GM20000 (cell line): ENCODE data around the gene IL17B.
A peak's percentile ranks its signal among the peaks of the same experiment; 100 is the strongest.

Experiments used
- DNase-seq: peaks from one replicate; pipeline ENCODE4 v3.0.0; 2012; ENCODE audit warnings: low spot score
- TF ChIP-seq, protein P1 (sequence below): IDR thresholded peaks from 2 replicates; pipeline ENCODE4 v1.5.1; 2012; ENCODE audit warnings: mild to moderate bottlenecking, control low read depth; ENCODE audit errors: extremely low read depth, missing control alignments

IL17B gene

DNA sequence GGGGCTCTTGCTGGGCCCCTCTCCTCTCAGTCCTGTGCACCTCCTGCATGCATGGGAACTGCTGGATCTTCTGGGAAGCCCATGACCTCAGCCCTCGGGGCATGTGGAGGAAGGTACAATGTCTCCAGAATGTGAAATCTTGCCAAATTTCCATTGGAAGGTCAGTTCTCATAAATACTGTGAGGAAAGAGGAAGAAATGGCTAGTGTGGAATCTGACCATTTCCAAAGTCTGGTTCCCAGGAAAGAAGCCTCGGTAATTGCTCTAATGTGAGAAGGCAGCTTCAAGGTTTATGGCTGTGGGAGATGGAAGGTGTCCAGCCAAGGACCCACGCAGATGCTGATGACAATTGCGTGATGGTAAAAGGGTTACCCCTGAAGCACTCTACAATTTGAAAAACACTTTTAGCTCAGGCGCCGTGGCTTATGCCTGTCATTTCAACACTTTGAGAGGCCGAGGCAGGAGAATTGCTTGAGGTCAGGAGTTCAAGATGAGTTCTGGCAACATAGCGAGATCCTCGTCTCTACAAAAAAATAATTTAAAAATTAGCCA lies 8.1 kb upstream of the IL17B start:
- TF ChIP-seq, protein P1, sequence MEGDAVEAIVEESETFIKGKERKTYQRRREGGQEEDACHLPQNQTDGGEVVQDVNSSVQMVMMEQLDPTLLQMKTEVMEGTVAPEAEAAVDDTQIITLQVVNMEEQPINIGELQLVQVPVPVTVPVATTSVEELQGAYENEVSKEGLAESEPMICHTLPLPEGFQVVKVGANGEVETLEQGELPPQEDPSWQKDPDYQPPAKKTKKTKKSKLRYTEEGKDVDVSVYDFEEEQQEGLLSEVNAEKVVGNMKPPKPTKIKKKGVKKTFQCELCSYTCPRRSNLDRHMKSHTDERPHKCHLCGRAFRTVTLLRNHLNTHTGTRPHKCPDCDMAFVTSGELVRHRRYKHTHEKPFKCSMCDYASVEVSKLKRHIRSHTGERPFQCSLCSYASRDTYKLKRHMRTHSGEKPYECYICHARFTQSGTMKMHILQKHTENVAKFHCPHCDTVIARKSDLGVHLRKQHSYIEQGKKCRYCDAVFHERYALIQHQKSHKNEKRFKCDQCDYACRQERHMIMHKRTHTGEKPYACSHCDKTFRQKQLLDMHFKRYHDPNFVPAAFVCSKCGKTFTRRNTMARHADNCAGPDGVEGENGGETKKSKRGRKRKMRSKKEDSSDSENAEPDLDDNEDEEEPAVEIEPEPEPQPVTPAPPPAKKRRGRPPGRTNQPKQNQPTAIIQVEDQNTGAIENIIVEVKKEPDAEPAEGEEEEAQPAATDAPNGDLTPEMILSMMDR = no peak
- DNase-seq = no peak

DNA sequence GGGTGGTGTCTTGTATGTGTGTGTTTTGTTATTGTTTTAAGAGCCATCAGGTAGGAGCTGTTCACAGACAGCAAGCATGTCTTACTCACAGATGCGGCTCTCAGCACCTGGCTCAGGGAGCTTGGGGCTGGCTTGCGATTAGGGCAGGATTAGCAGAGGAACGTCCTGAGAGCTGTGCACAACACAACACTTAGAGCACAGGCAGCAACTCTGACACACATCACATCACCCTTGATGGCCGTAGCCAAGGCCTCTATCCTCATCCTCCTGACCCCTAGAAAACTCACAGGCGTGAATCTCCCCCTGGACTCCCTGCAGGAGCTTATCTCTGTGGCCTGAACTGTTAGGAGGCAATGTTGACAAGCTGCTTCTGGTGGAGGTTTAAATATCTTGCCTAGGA lies 7.1 kb upstream of the IL17B start:
- DNase-seq = no peak
- TF ChIP-seq, protein P1 = no peak

DNA sequence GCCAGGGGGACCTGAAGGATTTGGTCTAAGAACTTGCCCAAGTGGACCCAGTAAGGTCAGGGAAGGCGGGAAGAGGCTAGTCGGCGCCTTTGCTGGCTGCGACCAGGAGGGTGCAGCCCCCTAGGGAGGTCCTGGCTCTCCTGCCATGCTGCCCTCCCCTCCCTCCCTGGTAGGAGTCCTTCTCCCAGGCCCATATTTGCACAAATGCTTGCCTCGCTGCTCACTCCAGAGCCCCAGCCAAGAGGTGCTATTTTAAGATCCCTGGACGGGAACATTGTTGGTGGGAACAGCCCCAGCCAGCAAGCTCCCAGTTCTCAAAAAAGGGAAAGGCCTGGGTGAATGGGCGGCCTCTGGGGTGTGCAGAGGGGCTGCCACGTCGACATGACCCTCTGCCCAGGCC lies 4.3 kb upstream of the IL17B start:
- TF ChIP-seq, protein P1 = no peak
- DNase-seq = no peak

DNA sequence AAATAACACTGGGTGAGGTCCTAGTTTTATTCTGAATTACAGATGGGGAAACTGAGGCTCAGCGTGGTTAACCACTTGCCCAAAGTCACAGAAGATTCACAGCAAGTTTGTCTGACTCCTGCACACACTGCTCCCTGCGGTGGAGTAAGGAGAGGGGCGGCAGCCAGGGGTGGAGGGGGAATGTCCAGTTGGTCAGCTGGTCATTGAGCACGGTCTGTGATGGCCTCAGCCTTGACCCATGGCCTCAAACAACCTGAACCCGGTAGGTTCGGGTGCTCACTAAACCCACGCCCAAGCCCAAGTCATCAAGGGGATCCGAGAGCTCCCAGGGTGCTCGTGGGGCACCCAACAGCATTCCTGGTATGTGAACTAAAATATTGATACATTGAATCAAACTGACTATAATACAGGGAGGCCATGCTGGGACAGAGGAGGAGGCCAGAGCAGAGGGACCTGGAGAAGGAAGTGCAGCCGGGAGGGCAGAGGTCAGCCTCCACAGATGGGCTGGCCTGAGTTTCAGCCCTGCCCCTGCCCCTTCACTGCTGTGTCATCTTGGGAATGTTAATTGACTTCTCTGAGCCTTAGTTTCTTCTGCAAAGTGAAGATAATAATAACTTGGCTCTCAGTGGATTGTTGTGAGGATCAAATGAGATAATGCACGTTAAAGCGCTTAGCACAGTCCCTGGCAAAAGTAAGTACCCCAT lies 3.6 kb upstream of the IL17B start:
- DNase-seq = no peak
- TF ChIP-seq, protein P1 = no peak

DNA sequence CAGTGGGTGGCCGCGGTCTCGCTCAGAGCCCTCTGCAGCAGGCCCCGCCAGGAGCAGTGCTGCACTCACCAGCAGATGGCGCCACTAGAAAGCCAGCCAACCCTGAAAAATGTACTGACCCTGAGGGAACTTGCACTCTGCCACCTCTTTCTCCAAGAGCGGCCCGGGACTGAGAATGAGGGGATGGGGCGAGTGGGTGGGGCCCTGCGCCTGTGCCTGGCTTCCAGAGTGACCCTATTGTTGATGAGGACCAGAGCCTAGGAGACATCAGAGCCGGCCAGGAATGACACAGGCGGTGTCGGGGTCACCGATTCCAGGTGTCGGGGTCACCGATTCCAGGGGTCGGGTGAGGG lies 2.9 kb upstream of the IL17B start:
- TF ChIP-seq, protein P1 = peak; percentile 86
- peak; percentile 91 for DNase-seq

DNA sequence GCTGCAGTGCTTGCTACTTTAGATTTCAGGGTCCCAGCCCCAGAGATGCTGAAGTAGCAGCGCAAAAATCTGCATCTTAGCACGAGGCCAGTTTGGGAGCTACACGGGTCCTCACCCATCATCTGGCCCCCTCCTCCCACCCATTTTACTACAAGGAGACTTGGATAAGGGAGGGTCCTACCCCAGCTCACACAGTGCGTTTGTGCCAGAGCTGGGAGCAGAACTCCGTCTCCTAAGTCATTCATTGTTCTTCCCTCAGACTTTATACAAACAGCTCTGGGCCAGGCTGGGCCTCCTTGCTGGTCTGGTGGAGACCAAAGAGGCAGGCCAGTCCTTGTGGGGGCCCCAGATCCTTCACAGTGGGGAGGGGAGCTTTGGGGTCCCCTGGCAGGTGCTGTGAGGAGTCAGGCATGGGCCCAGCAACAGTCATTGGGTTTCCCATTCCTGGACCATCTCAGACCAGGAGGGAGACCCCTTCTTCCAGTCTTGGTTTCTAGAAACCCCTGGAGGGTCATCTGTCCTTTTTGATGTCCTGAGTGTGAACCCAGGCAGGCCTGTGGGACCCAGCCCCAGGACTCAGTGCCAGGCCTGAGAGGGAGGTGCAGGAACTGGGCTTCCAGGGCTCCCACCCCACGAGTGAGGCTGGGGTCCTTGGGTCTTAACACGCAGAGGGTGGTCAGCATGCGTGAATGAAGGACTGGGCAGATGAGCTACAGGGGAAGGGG lies 2.3 kb upstream of the IL17B start:
- TF ChIP-seq, protein P1 = no peak

DNA sequence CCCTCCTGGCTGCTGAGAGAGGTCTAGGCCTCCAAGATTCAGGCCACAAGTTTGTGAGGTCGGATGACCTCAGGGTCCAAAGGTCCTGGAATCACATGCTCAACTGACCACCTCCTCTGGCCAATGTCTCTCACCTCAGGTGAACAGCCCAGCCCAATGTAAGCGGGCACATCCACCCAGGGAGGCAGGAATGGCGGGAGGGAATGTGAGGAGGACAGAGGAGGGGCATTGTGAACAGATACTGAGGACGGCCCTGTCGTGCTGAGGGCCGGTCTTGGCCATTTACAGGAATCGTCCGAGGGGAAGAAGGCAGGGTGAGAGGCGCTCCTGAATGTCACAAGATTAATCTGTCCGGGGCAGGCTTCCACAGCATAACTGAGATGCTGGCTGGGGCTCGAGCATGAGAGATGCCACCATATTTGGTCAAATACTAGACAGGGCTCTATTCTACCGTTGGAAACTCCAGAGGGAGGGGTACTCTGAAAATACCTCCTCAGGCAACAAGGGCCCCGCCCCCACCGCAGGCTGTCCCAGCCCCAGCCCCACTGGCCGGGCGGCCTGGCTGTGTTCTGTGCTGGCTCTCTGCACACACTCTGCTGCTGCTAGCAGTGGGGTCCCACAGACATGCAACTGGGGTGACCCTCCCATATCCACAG lies 1.5 kb upstream of the IL17B start:
- TF ChIP-seq, protein P1 = no peak
- DNase-seq = no peak

More for the DNA sequence above, 2.3 kb upstream of the IL17B start:
- no peak for DNase-seq
